ENCODE results near the gene IFNL3.
A peak's percentile ranks its signal among the peaks of the same experiment; 100 is the strongest.

IFNL3 gene

GRCh38 chr19:39212375-39212742 lies 32.4 kb downstream of the IFNL3 start:
- peak in 1 of 2 experiments; percentile 17 for DNase-seq

GRCh38 chr19:39211731-39212374 lies 33.0 kb downstream of the IFNL3 start:
- DNase-seq, result no peak

- DNase-seq, result no peak
These were observed 35.6 kb downstream of the IFNL3 start for GRCh38 chr19:39209196-39209595.

- DNase-seq, result no peak
These were observed 36.5 kb downstream of the IFNL3 start for GRCh38 chr19:39208175-39208795.

GRCh38 chr19:39207293-39207836 lies 37.4 kb downstream of the IFNL3 start:
- DNase-seq, result no peak

GRCh38 chr19:39206122-39206521 lies 38.7 kb downstream of the IFNL3 start:
- no peak for DNase-seq

GRCh38 chr19:39205449-39205764 lies 39.4 kb downstream of the IFNL3 start:
- no peak for DNase-seq

- DNase-seq, result no peak
These were observed 41.1 kb downstream of the IFNL3 start, which contains the start of gene SYCN for GRCh38 chr19:39203372-39204341. Gene SYCN (minus strand): TSS chr19:39204263. CDS start chr19:39204254, 9 bp downstream.

- no peak for DNase-seq
These were observed 41.8 kb downstream of the IFNL3 start for GRCh38 chr19:39202998-39203355.

GRCh38 chr19:39200803-39201115 lies 44.0 kb downstream of the IFNL3 start:
- DNase-seq, result no peak

- no peak for DNase-seq
These were observed 44.6 kb downstream of the IFNL3 start for GRCh38 chr19:39200066-39200802.

GRCh38 chr19:39199025-39199424 lies 45.8 kb downstream of the IFNL3 start:
- no peak for DNase-seq

GRCh38 chr19:39197808-39198207 lies 47.0 kb downstream of the IFNL3 start:
- no peak for DNase-seq

- no peak for DNase-seq
These were observed 47.8 kb downstream of the IFNL3 start, which contains the start of gene NCCRP1 for GRCh38 chr19:39196860-39197562. Gene NCCRP1 (plus strand): TSS chr19:39196964. CDS start chr19:39196983, 19 bp downstream.

- no peak for DNase-seq
These were observed 48.5 kb downstream of the IFNL3 start for GRCh38 chr19:39196320-39196719.

GRCh38 chr19:39195755-39196154 lies 49.1 kb downstream of the IFNL3 start:
- no peak for DNase-seq

- no peak for DNase-seq
These were observed 49.8 kb downstream of the IFNL3 start for GRCh38 chr19:39194832-39195542.

- DNase-seq, result no peak
These were observed 51.0 kb downstream of the IFNL3 start for GRCh38 chr19:39193803-39194202.
